HepG2 (cell line): ENCODE results near the gene ZMYND8. TPM values are rescaled to one million over a fixed set of nuclear protein-coding genes. Genes with fewer than 3 reads are reported as not detected.
"Not testable (repeated sequence)": the region's sequence is repeated elsewhere in the genome, so short reads cannot be mapped to it uniquely, and the experiment has no call there.

Experiments used
- ATAC-seq: fragments of 200-7000 bp; cut with Tn5 transposase; 3 replicates; pipeline ENCODE4 v1.9.1; 2020; ENCODE audit warnings: mild to moderate bottlenecking, moderate library complexity
- BruUV-seq: library from RNA; stranded (reverse); fragments of 400-500 nt; replicated peaks from 2 replicates; lab custom pipeline; 2021; lab: Mats Ljungman, UMichigan
- CTCF ChIA-PET: fragments of 300-600 bp; formaldehyde crosslinking; extraction: SDS; loops from one replicate; lab custom pipeline; 2021; ENCODE audit warnings: low total read pairs, inconsistent platforms, low intra/inter-chr PET ratio; lab: Yijun Ruan, JAX
- POLR2A ChIA-PET: fragments of 350-600 bp; sonication (Branson Sonifier 250); formaldehyde crosslinking; loops from one replicate; lab custom pipeline; 2020; ENCODE audit warnings: antibody characterized with exemption, inconsistent platforms; lab: Yijun Ruan, JAX
- DNase-seq: peaks from one replicate; pipeline ENCODE4 v3.0.0-alpha.2; 2015; ENCODE audit warnings: low spot score
- FAIRE-seq: peaks from 3 replicates; lab custom pipeline; 2011; peaks lifted over from hg19 to GRCh38; lab: Jason Lieb, UNC
- H2AFZ ChIP-seq: one replicate; pipeline ENCODE4 v1.6.1; 2011; ENCODE audit warnings: low read length, inconsistent platforms
- H3K27ac ChIP-seq: fragments of 300-600 bp; 3 replicates; pipeline ENCODE4 v1.8.0; 2011; ENCODE audit warnings: mixed run types, mild to moderate bottlenecking, mixed read lengths, low read length, inconsistent platforms; ENCODE audit not compliant: insufficient read depth; ENCODE audit errors: extremely low read length
- H3K27me3 ChIP-seq, 2 experiments: fragments of 200-600 bp in 1 of 2; 2 replicates in 1 of 2; 3 replicates in 1 of 2; pipeline versions ENCODE4 v1.6.0 to v1.8.0; 2011; ENCODE audit warnings: low read length in 2 of 2, mild to moderate bottlenecking in 2 of 2, moderate library complexity in 2 of 2, inconsistent platforms in 1 of 2; ENCODE audit not compliant: insufficient read depth in 2 of 2, control insufficient read depth in 1 of 2
- H3K36me3 ChIP-seq, 2 experiments: fragments of 200-600 bp in 1 of 2; replicated peaks in 1 of 2; 2 replicates in 1 of 2; 3 replicates in 1 of 2; pipeline versions ENCODE4 v1.5.1 to v1.8.0; 2011; ENCODE audit warnings: low read length in 2 of 2, inconsistent platforms in 1 of 2; ENCODE audit not compliant: insufficient read depth in 2 of 2, control insufficient read depth in 1 of 2
- H3K4me1 ChIP-seq: 2 replicates; pipeline ENCODE4 v1.5.1; 2012; ENCODE audit warnings: low read length, inconsistent platforms; ENCODE audit not compliant: insufficient read depth
- H3K4me2 ChIP-seq: 2 replicates; pipeline ENCODE4 v1.6.0; 2011; ENCODE audit warnings: low read depth, low read length, inconsistent platforms
- H3K4me3 ChIP-seq, 3 experiments: fragments of 200-600 bp in 1 of 3; sonication (generic), shearing (Covaris generic) in 1 of 3; replicated peaks in 1 of 3; 2 replicates each; pipeline ENCODE4 v1.5.1; 2011 to 2016; ENCODE audit warnings: low read length in 3 of 3, inconsistent platforms in 2 of 3, low read depth in 2 of 3, mild to moderate bottlenecking in 2 of 3, control low read depth in 1 of 3, mixed read lengths in 1 of 3; ENCODE audit not compliant: insufficient read depth in 1 of 3
- H3K79me2 ChIP-seq: one replicate; pipeline ENCODE4 v1.6.1; 2011; ENCODE audit warnings: low read length, inconsistent platforms; ENCODE audit not compliant: insufficient read depth
- H3K9ac ChIP-seq: 2 replicates; pipeline ENCODE4 v1.6.0; 2011; ENCODE audit warnings: mild to moderate bottlenecking, low read depth, low read length, inconsistent platforms; ENCODE audit not compliant: insufficient read depth
- H3K9me3 ChIP-seq: 2 replicates; pipeline ENCODE4 v1.5.1; 2012; ENCODE audit warnings: mild to moderate bottlenecking, low read length
- H4K20me1 ChIP-seq: 2 replicates; pipeline ENCODE4 v1.6.0; 2011; ENCODE audit warnings: inconsistent platforms, mild to moderate bottlenecking, low read length, moderate library complexity; ENCODE audit not compliant: insufficient read depth
- AGO2 ChIP-seq: fragments of 200-400 bp; formaldehyde crosslinking; optimal IDR thresholded peaks from 2 replicates; pipeline ENCODE3; 2017; ENCODE audit warnings: mild to moderate bottlenecking, low read depth, low read length, moderate library complexity
- PRPF4 ChIP-seq: fragments of 200-400 bp; formaldehyde crosslinking; IDR thresholded peaks from 2 replicates; pipeline ENCODE4 v1.6.1; 2016; ENCODE audit warnings: low read length, low read depth; ENCODE audit not compliant: poor library complexity, severe bottlenecking
- TBX2 ChIP-seq: sonication (generic); formaldehyde crosslinking; IDR thresholded peaks from 2 replicates; pipeline ENCODE4 v1.5.0; 2020; ENCODE audit warnings: missing genetic modification reagents, mild to moderate bottlenecking, borderline replicate concordance
- WGBS: methylation state at CpG from one replicate; pipeline ENCODE4 v1.1.6; 2017; ENCODE audit warnings: low lambda C conversion rate; 5-methylcytosine and 5-hydroxymethylcytosine counted together
- in situ Hi-C: cut with HindIII; loops from 2 replicates; pipeline ENCODE4 v1.10.0; 2017; ENCODE audit warnings: low pct_unique_long_range_greater_than_20kb; ENCODE audit not compliant: extremely low pct_ligation_motif_present
- intact Hi-C: fragments of 100-400 bp; cut with micrococcal nuclease; formaldehyde crosslinking; loops from one replicate; pipeline ENCODE4 v1.10.0; 2022; ENCODE audit not compliant: unreplicated experiment
- polyA plus RNA-seq, 8 experiments: library from polyadenylated mRNA; depleted of rRNA in 3 of 8; stranded (reverse) in 7 of 8; unstranded in 1 of 8; fragments of >200 nt; fragmentation: Illumina TruSeq in 4 of 8; extraction: Trizol in 4 of 8; gene quantifications; 2 replicates each; pipeline versions ENCODE4 v1.2.1 to v1.2.3, GENCODE V29; 2011 to 2016; ENCODE audit warnings: low read depth in 4 of 8, missing spikeins in 1 of 8, mixed read lengths in 1 of 8; ENCODE audit not compliant: insufficient read depth in 1 of 8
- total RNA-seq, 5 experiments: library from RNA; depleted of rRNA; stranded (reverse); fragments of >200 nt; fragmentation: Illumina TruSeq; extraction: Trizol; gene quantifications; 2 replicates each; pipeline ENCODE4 v1.2.3, GENCODE V29; 2016; ENCODE audit warnings: low read depth in 1 of 5

ZMYND8 gene
- total and polyA plus RNA-seq, 2 of the 13 experiments (the other 11 are each of a cell fraction or from before 2014, with no cell fraction given), result 53.9 to 84.7 TPM

DNA sequence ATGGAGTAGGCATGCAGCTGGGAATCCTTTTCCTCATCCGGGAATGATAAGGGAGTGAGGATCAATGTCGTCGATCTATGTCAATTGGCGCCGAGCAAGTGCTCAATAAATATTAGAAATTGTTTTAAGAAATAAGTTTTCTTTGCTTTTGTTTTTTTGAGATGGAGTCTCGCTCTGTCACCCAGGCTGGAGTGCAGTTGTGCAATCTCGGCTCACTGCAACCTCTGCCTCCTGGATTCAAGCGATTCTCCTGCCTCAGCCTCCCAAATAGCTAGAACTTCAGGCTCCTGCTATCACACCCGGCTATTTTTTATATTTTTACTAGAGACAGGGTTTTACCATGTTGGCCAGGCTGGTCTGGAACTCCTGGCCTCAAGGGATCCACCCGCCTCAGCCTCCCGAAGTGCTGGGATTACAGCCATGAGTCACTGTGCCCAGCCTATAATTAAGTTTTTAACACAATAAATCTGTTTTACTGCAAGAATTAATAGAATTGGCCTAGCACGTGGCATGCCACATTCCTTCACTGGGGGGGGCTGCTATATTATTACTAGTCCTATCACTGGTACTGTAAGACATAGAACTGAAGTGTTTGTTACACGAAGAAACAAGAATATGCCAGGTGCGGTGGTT is 92.2 kb downstream of the ZMYND8 start:
- in situ Hi-C loops, H3K27ac ChIP-seq, ATAC-seq, H3K9me3 ChIP-seq, FAIRE-seq, DNase-seq, H3K9ac ChIP-seq, H3K4me3 ChIP-seq, BruUV-seq, intact Hi-C loops, CTCF ChIA-PET, H2AFZ ChIP-seq, H3K4me2 ChIP-seq, H3K27me3 ChIP-seq: not testable (repeated sequence)
- POLR2A ChIA-PET, result interaction anchor here (1.1 kb wide), 1 partner anchor 57 kb away, joined by 4 read pairs; no protein-coding TSS in a partner anchor
- 94% methylated on average over 14 of the region's 14 CpGs for WGBS
- TF ChIP-seq TBX2 (CRISPR knock-in tag), result 0 out of 2 replicates have a peak, but pooled peaks have one; percentile 21
- Histone ChIP-seq H4K20me1 (peaks cover 55% of the 10 kb centered on the region), H3K79me2 (peaks cover 58% of the 10 kb centered on the region), H3K36me3 (peaks cover 68 to 93% of the 10 kb centered on the region in 2 experiments), H3K4me1 (peaks cover 14% of the 10 kb centered on the region; the same call in 1 of the 2 replicates)

DNA sequence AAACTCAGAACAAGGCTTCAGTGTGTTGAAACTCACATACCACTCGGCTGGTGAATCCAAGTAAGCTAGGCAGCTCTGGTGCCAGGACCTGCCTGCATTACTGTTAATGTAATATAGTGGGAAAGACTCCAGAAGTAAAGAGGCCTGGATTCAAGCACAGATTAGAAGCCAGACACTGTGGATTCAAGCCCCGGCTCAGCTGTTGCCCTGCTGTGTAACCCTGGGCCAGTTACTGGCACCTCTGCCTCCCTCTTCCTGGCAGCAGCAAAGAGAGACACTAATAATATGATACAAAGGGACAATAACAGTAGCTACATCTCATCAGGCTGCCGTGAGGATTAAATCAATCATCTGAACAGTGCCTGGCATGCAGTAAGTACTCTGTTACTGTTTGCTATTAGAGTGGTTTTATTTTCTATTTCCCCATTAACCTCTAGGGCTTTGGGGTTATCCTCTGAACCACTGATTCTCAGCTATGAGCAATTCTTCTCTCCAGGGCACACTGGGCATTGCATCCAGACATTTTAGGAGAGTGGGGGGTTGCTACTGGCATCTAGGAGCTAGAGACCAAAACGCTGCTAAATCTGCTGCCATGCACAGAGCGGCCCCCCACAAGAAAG is 92.9 kb downstream of the ZMYND8 start:
- POLR2A ChIA-PET, result interaction anchor here (1.1 kb wide), 1 partner anchor 58 kb away, joined by 4 read pairs; no protein-coding TSS in a partner anchor
- peaks cover 70 to 94% of the 10 kb centered on the region in 2 experiments for H3K36me3 ChIP-seq
- WGBS, result 97% methylated on average over 5 of the region's 5 CpGs
- FAIRE-seq (no peak), ATAC-seq (peak; percentile 8; the same call in 1 of the 3 replicates), DNase-seq (no peak)
- H2AFZ ChIP-seq, result no peak overlapping the region
- no peak overlapping the region for H3K4me3 ChIP-seq
- H3K9me3 ChIP-seq, result no peaks in the 10 kb centered on the region
- TF ChIP-seq PRPF4 (no peak), AGO2 (peak; percentile 16)
- in situ Hi-C loops, result no loop called here
- CTCF ChIA-PET, result no interaction called here
- H3K4me2 ChIP-seq, result no peak overlapping the region
- no TSS peak for BruUV-seq
- no peak overlapping the region for H3K9ac ChIP-seq
- intact Hi-C loops, result no loop called here
- H3K27me3 ChIP-seq, result no peaks in the 10 kb centered on the region
- H3K27ac ChIP-seq, result no peak overlapping the region
- H3K79me2 ChIP-seq, result peaks cover 60% of the 10 kb centered on the region
- peaks cover 21% of the 10 kb centered on the region; the same call in 1 of the 2 replicates for H3K4me1 ChIP-seq
- peaks cover 57% of the 10 kb centered on the region for H4K20me1 ChIP-seq
